Keratinocyte (primary cell): ENCODE results near the gene MOCS1.
"Not testable (repeated sequence)": the region's sequence is repeated elsewhere in the genome, so short reads cannot be mapped to it uniquely, and the experiment has no call there.

Experiments
- EZH2 ChIP-seq: IDR thresholded peaks from one replicate; pipeline ENCODE4 v1.6.1; 2012; ENCODE audit warnings: inconsistent platforms, mild to moderate bottlenecking, low read length, moderate library complexity
- TF ChIP-seq, protein P1 (sequence below), 3 experiments: IDR thresholded peaks in 1 of 3; conservative IDR thresholded peaks in 1 of 3; optimal IDR thresholded peaks in 1 of 3; 2 replicates in 2 of 3; 3 replicates in 1 of 3; pipeline versions ENCODE3 to v1.5.1; 2011; ENCODE audit warnings: low read length in 3 of 3, mild to moderate bottlenecking in 3 of 3, moderate library complexity in 2 of 3, control low read depth in 1 of 3, inconsistent platforms in 1 of 3; ENCODE audit not compliant: insufficient read depth in 2 of 3; ENCODE audit errors: extremely low read depth in 1 of 3

DNA sequence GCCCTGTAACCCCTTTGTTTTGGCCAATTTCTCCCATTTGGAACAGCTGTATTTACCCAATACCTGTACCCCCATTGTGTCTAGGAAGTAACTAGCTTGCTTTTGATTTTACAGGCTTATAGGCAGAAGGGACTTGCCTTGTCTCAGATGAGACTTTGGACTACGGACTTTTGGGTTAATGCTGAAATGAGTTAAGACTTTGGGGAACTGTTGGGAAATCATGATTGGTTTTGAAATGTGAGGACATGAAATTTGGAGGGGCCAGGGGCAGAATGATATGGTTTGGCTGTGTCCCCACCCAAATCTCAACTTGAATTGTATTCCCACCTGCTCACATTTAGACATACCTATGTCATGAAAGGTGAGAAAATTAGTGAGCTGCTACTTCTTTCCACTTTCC lies 38.5 kb upstream of the MOCS1 start:
- TF ChIP-seq, protein P1, sequence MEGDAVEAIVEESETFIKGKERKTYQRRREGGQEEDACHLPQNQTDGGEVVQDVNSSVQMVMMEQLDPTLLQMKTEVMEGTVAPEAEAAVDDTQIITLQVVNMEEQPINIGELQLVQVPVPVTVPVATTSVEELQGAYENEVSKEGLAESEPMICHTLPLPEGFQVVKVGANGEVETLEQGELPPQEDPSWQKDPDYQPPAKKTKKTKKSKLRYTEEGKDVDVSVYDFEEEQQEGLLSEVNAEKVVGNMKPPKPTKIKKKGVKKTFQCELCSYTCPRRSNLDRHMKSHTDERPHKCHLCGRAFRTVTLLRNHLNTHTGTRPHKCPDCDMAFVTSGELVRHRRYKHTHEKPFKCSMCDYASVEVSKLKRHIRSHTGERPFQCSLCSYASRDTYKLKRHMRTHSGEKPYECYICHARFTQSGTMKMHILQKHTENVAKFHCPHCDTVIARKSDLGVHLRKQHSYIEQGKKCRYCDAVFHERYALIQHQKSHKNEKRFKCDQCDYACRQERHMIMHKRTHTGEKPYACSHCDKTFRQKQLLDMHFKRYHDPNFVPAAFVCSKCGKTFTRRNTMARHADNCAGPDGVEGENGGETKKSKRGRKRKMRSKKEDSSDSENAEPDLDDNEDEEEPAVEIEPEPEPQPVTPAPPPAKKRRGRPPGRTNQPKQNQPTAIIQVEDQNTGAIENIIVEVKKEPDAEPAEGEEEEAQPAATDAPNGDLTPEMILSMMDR (optimal IDR thresholded peaks at IDR 0.05 in 1 of 3, IDR thresholded peaks at IDR 0.05 in 1 of 3, conservative IDR thresholded peaks at IDR 0.05 in 1 of 3; ENCODE audit: extremely low read depth in 1 of 3, insufficient read depth in 2 of 3, low read length in 3 of 3): not testable (repeated sequence)
- not testable (repeated sequence) for TF ChIP-seq EZH2
